HUDEP-2 (cell line): ENCODE results near the gene SLF2.

Source experiments
- DNase-seq, 76 experiments: peaks; one replicate each; lab custom pipeline; 2025; ENCODE audit not compliant: unreplicated experiment in 76 of 76; lab: John Stamatoyannopoulos, UW

SLF2 gene

DNA sequence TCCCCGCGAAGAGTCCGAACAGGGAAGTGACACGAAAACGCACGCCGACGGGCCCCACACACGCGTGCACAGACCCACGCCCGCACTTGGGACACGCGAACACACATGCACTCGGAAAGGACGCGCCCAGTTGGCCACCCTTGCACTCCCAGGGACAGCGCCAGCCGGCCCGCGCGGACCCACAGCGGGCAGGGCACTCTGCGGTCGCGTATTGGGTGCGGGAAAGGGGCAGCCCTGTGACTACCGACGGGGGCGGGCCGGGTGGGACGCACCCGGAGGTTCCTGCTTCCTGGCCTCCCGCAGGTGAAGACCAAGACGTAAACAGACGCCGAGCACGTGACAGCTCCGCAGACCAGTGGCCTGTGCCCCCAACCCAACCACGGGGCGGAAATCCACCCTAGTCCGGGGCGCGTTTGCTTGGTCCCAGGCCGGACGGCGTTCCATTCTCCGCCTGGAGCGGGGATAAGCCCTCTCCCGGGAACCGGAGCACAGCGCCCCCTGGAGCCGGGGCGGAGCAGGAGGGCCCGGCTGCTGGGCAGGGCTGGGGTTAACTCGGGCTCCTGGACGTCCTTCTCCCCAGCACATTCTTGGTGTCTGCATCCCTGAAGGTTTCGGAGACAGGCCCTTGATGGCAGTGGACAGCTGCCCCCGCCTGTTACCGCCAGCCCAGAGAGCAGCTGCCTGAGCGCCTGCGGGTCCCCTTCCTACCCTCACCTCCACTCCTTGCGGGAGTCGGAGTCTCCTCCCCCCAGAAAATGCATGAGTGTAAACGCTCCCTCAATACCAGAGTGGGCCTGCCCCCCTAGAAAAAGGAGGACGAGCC is 84.8 kb downstream of the SLF2 start:
- peak in 67 of 76 experiments; percentile 22 to 87 (median 65) for DNase-seq

DNA sequence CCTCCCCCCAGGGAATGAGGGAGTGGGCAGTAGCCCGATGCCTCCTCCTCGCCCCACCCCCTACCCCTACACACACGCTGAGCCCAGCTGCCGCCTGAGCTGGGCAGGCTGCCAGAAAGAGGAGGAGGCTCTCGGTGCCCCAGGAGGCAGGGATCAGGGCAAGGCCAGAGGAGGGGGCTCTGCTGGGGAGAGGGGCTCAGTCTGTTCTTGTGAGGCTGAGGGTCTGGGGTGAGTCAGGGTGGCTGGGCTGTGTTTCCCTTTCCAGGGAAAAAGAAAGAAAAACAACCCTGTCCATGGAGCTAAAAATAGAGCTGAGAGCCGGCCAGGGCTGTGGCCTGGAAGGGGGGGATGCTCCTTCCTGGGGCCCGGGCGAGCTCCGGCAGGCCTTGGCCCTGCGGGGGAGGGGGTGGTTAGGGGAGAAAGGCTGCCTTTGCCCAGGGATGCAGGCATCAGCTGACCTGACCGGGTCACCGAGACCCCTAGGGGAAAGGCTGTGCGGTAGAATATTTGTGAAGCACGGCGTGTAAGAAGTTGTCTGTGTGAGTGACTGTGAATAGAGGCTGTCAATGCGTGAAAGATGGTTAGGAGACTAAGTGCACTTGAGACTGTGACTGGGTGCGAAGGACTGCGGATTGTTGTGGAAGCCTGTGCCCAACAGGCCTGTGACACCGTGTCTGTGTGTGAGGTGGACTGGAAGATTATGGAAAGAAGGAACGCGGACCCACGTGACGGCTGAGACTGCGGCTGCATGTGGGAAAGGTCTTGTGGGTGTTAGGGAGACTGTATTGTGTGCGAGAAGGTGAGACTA is 85.6 kb downstream of the SLF2 start:
- DNase-seq, result peak in 72 of 76 experiments; percentile 6 to 87 (median 70)

- peak in 56 of 76 experiments; percentile 11 to 79 (median 48) for DNase-seq
Observed at GRCh38 chr10:100998991-100999741, 86.4 kb downstream of the SLF2 start.

DNA sequence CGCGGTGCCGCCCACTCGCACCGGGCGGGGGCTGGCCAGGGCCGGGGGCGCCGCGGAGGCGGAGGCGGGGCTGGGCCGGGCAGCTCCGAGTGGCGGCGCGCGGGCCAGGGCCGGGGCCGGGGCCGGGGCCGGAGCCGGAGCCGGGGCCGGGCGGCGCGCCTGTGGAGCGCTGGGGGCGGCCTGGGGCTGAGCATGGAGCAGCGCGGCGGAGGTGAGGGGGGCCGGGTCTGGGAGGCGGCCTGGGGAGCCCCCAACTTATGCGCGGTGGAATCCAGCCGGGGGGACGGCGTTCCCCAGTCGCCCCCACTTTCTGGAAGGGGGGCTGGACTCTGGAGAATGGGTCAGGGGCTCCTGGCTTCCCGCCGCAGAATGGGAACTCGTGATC is 87.0 kb downstream of the SLF2 start, which contains the start of gene LZTS2:
TSS of gene LZTS2 (plus strand) at position 67 of the 385 bp plus-strand sequence. CDS start 2,731 bp downstream, outside the sequence.
- peak in 2 of 76 experiments; percentile 14 to 18 for DNase-seq

DNA sequence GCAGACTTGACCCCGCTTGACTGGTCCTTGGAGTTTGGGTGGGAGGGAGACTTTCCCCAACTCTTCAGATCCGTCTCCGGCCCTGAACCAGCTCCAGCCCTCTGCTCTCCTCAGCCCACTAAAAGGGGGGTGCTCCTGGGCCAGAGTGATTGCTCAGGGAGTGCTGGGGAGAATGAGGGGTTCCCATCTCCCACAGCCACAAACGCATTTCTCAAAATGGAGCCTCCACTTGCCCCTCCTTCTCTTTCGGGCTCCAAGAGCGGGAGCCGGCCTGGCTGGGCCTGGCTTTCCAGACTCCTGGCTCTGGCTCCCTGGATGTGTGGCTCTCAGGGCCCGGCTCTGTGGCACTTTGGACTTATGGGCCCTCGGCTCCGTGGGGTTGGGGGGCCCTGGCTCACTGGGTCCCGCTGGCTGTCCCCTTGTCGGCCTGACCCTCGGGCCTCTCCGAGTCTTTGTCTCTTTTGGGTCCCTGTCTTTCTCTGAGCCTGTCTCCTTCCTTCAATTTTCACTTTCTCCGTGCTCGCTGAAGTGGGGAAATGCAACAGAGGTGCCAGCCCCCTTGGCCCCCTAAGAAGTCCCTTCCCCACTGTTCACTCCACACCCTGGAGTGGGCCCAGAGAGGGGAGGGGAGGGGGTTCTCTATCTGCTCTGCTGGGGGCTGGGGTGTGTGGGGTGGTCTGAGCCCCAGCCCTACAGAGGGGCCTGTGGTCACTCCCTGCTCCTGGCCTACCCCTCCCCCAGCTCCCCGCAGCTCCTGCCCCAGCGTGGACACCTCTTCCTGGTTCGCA is 87.6 kb downstream of the SLF2 start:
- DNase-seq, result no peak

- no peak for DNase-seq
Observed at GRCh38 chr10:101000915-101001658, 88.3 kb downstream of the SLF2 start.

- DNase-seq, result no peak
Observed at GRCh38 chr10:101001659-101002035, 88.9 kb downstream of the SLF2 start.

GRCh38 chr10:101002456-101002855 is 89.7 kb downstream of the SLF2 start:
- DNase-seq, result no peak

DNA sequence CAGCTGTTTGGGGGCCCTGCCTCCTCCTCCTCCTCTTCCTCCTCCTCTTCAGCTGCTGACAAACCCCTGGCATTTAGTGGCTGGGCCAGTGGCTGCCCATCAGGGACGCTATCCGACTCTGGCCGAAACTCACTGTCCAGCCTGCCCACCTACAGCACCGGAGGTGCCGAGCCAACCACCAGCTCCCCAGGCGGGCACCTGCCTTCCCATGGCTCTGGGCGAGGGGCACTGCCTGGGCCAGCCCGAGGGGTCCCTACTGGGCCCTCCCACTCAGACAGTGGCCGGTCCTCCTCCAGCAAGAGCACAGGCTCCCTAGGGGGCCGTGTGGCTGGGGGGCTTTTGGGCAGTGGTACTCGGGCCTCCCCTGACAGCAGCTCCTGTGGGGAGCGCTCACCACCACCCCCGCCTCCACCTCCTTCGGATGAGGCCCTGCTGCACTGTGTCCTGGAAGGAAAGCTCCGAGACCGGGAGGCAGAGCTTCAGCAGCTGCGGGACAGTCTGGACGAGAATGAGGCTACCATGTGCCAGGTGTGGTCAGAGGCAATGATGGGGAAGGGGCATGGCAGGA is 91.0 kb downstream of the SLF2 start:
- no peak for DNase-seq

DNA sequence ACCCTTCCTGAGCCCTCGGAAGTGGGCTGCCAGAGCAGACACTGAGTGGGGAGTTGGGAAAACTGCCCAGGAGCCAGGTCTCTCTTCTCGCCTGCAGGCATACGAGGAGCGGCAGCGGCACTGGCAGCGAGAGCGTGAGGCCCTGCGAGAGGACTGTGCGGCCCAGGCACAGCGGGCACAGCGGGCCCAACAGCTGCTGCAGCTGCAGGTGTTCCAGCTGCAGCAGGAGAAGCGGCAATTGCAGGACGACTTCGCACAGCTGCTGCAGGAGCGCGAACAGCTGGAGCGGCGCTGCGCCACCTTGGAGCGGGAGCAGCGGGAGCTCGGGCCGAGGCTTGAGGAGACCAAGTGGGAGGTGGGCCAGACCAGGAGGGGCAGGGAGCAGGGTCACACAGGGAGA is 92.6 kb downstream of the SLF2 start:
- no peak for DNase-seq

DNA sequence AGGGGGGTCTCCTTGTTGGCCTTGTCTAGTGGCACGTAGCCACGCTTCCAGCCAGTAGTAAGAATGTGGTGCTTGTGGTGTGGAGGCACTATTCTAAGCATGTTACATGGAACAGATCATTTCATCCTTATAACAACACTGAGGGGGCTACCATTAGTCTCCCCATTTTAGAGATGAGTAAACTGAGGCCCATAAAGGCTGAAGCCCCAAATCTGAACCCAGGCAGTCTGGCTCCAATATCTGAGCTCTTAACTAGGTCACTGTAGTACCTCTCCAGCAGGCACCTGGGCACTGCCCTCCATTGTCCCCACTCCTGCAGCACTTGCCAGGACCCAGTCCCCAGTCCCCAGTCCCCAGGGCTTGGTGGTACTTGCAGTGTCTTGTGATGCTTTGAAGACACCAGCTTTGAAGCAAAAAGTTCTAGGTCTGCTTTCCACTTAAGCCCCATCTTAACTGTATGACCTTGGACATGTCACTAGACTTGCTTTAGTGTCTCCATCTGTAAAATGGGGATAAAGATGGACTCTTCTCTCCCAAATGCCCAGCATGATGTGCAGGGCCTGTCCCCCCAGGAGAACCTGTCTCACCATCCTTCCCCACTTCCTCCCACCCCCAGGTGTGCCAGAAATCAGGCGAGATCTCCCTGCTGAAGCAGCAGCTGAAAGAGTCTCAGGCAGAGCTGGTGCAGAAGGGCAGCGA is 93.3 kb downstream of the SLF2 start:
- no peak for DNase-seq

- DNase-seq, result no peak
Observed at GRCh38 chr10:101006593-101007098, 93.9 kb downstream of the SLF2 start.

- DNase-seq, result no peak
Observed at GRCh38 chr10:101007099-101007711, 94.4 kb downstream of the SLF2 start.

- no peak for DNase-seq
Observed at GRCh38 chr10:101007915-101008822, 95.4 kb downstream of the SLF2 start.

GRCh38 chr10:101008823-101009423 is 96.2 kb downstream of the SLF2 start:
- no peak for DNase-seq

- no peak for DNase-seq
Observed at GRCh38 chr10:101010329-101010728, 97.6 kb downstream of the SLF2 start.
